ENCODE results near the gene THEM4. TPM values are rescaled to one million over a fixed set of nuclear protein-coding genes. Genes with fewer than 3 reads are reported as not detected.
"Not testable (repeated sequence)": the region's sequence is repeated elsewhere in the genome, so short reads cannot be mapped to it uniquely, and the experiment has no call there.

THEM4 gene
- total and polyA plus RNA-seq, 4 experiments from 2014 or later = 105 to 122 (median 109) TPM

GRCh38 chr1:151881479-151881878, 27.8 kb downstream of the THEM4 start:
- POLR2A ChIA-PET (ENCODE audit: partially characterized antibody) = interaction anchor here (1.1 to 1.7 kb wide), 4 partner anchors 9 to 427 kb away, joined by 3 to 6 read pairs (median 4); partner anchors contain the start of genes C2CD4D and THEM4
- no peak overlapping the region for H3K27ac ChIP-seq (ENCODE audit: low read depth, low read length)
- no peak for DNase-seq

GRCh38 chr1:151875419-151876097, 33.8 kb downstream of the THEM4 start:
- CTCF ChIA-PET (ENCODE audit: partially characterized antibody) = interaction anchor here (1.6 kb wide), 1 partner anchor 92 kb away, joined by 3 read pairs; no protein-coding TSS in a partner anchor
- Histone ChIP-seq H3K36me3 (ENCODE audit: insufficient read depth, low read length) (peaks cover 17% of the 10 kb centered on the region), H3K9me3 (ENCODE audit: control insufficient read depth in 1 of 2, low read length in 2 of 2) (no peaks in the 10 kb centered on the region), H3K27ac (ENCODE audit: low read depth, low read length) (no peak overlapping the region), H3K4me3 (ENCODE audit: low read length in 2 of 2) (no peak overlapping the region), H3K27me3 (ENCODE audit: insufficient read depth, low read length) (no peaks in the 10 kb centered on the region), H3K4me1 (ENCODE audit: insufficient read depth, low read length) (peaks cover 6% of the 10 kb centered on the region)
- POLR2A ChIA-PET (ENCODE audit: partially characterized antibody) = interaction anchor here (0.9 to 1.2 kb wide), 2 partner anchors 15 to 30 kb away, joined by 4 to 5 read pairs; no protein-coding TSS in a partner anchor
- Mint-ChIP-seq H3K27me3 (no peaks in the 10 kb centered on the region), H3K36me3 (peaks cover 32 to 44% of the 10 kb centered on the region in 2 donors), H3K27ac (peak overlapping the region in 6 of 7 donors; percentile 18 to 70 (median 59)), H3K4me3 (no peak overlapping the region), H3K9me3 (no peaks in the 10 kb centered on the region), H3K4me1 (peaks cover 11 to 22% (median 19%) of the 10 kb centered on the region in 4 donors)
- no peak for DNase-seq
- intact Hi-C loops (cut with micrococcal nuclease) = no loop called here

More at GRCh38 chr1:151881479-151881878, 27.8 kb downstream of the THEM4 start:
- H3K4me1 Mint-ChIP-seq = peaks cover 0 to 6% (median 2%) of the 10 kb centered on the region in 4 donors
- peaks cover 29 to 33% of the 10 kb centered on the region in 2 donors for H3K36me3 Mint-ChIP-seq
- no peaks in the 10 kb centered on the region for H3K27me3 Mint-ChIP-seq
- H3K4me1 ChIP-seq (ENCODE audit: insufficient read depth, low read length) = no peaks in the 10 kb centered on the region
- H3K9me3 Mint-ChIP-seq = no peaks in the 10 kb centered on the region
- no peaks in the 10 kb centered on the region for H3K9me3 ChIP-seq (ENCODE audit: control insufficient read depth in 1 of 2, low read length in 2 of 2)
- H3K4me3 Mint-ChIP-seq = no peak overlapping the region
- no peak overlapping the region for H3K4me3 ChIP-seq (ENCODE audit: low read length in 2 of 2)
- CTCF ChIA-PET (ENCODE audit: partially characterized antibody) = interaction anchor here (1.1 to 1.9 kb wide), 8 partner anchors 16 to 123 kb away, joined by 3 to 6 read pairs (median 5); partner anchors contain the start of gene THEM4
- H3K27ac Mint-ChIP-seq = peak overlapping the region in 3 of 7 donors; percentile 4 to 68 (median 38)
- intact Hi-C loops (cut with micrococcal nuclease) = no loop called here
- peaks cover 3% of the 10 kb centered on the region for H3K36me3 ChIP-seq (ENCODE audit: insufficient read depth, low read length)
- H3K27me3 ChIP-seq (ENCODE audit: insufficient read depth, low read length) = no peaks in the 10 kb centered on the region

GRCh38 chr1:151872776-151873175, 36.5 kb downstream of the THEM4 start:
- intact Hi-C loops (cut with micrococcal nuclease); DNase-seq; POLR2A ChIA-PET (ENCODE audit: partially characterized antibody); CTCF ChIA-PET (ENCODE audit: partially characterized antibody); H3K27me3 Mint-ChIP-seq; H3K4me3 Mint-ChIP-seq; H3K9me3 ChIP-seq (ENCODE audit: control insufficient read depth in 1 of 2, low read length in 2 of 2); H3K9me3 Mint-ChIP-seq; H3K27me3 ChIP-seq (ENCODE audit: insufficient read depth, low read length); H3K27ac ChIP-seq (ENCODE audit: low read depth, low read length); H3K4me3 ChIP-seq (ENCODE audit: low read length in 2 of 2); H3K4me1 ChIP-seq (ENCODE audit: insufficient read depth, low read length): not testable (repeated sequence)
- Mint-ChIP-seq H3K4me1 (peaks cover 13 to 30% (median 18%) of the 10 kb centered on the region in 4 donors), H3K27ac (peak overlapping the region in 6 of 7 donors; percentile 25 to 74 (median 47)), H3K36me3 (peaks cover 32 to 38% of the 10 kb centered on the region in 2 donors)
- H3K36me3 ChIP-seq (ENCODE audit: insufficient read depth, low read length) = peaks cover 17% of the 10 kb centered on the region

- ChIA-PET CTCF (ENCODE audit: partially characterized antibody) (interaction anchor here (0.6 to 1.4 kb wide), 2 partner anchors 31 to 124 kb away, joined by 3 to 6 read pairs; no protein-coding TSS in a partner anchor), POLR2A (ENCODE audit: partially characterized antibody) (interaction anchor here (0.6 kb wide), 1 partner anchor 29 kb away, joined by 3 read pairs; no protein-coding TSS in a partner anchor)
- no peaks in the 10 kb centered on the region for H3K9me3 Mint-ChIP-seq
Observed at GRCh38 chr1:151871284-151872030, 37.9 kb downstream of the THEM4 start.

GRCh38 chr1:151868486-151868885, 40.8 kb downstream of the THEM4 start:
- H3K27me3 Mint-ChIP-seq = peaks cover 0 to 2% of the 10 kb centered on the region in 2 donors
- no peaks in the 10 kb centered on the region for H3K9me3 ChIP-seq (ENCODE audit: control insufficient read depth in 1 of 2, low read length in 2 of 2)
- CTCF ChIA-PET (ENCODE audit: partially characterized antibody) = interaction anchor here (0.6 kb wide), 1 partner anchor 411 kb away, joined by 3 read pairs; no protein-coding TSS in a partner anchor
- peaks cover 0 to 8% (median 1%) of the 10 kb centered on the region in 4 donors for H3K4me1 Mint-ChIP-seq
- no peak for DNase-seq
- no peak overlapping the region for H3K27ac Mint-ChIP-seq
- H3K9me3 Mint-ChIP-seq = no peaks in the 10 kb centered on the region
- no peak overlapping the region for H3K27ac ChIP-seq (ENCODE audit: low read depth, low read length)
- no peak overlapping the region for H3K4me3 Mint-ChIP-seq
- no peak overlapping the region for H3K4me3 ChIP-seq (ENCODE audit: low read length in 2 of 2)
- POLR2A ChIA-PET (ENCODE audit: partially characterized antibody) = no interaction called here
- intact Hi-C loops (cut with micrococcal nuclease) = no loop called here
- no peaks in the 10 kb centered on the region for H3K27me3 ChIP-seq (ENCODE audit: insufficient read depth, low read length)
- H3K4me1 ChIP-seq (ENCODE audit: insufficient read depth, low read length) = no peaks in the 10 kb centered on the region
- H3K36me3 ChIP-seq (ENCODE audit: insufficient read depth, low read length) = peaks cover 2% of the 10 kb centered on the region
- peaks cover 7 to 10% of the 10 kb centered on the region in 2 donors for H3K36me3 Mint-ChIP-seq

More at GRCh38 chr1:151871284-151872030, 37.9 kb downstream of the THEM4 start:
- H3K9me3 ChIP-seq (ENCODE audit: control insufficient read depth in 1 of 2, low read length in 2 of 2) = no peaks in the 10 kb centered on the region
- no peak overlapping the region for H3K27ac ChIP-seq (ENCODE audit: low read depth, low read length)
- peak overlapping the region in 3 of 7 donors; percentile 10 to 57 (median 24) for H3K27ac Mint-ChIP-seq
- no peak for DNase-seq
- no peak overlapping the region for H3K4me3 ChIP-seq (ENCODE audit: low read length in 2 of 2)
- H3K27me3 Mint-ChIP-seq = no peaks in the 10 kb centered on the region
- no peak overlapping the region for H3K4me3 Mint-ChIP-seq
- H3K36me3 Mint-ChIP-seq = peaks cover 25 to 31% of the 10 kb centered on the region in 2 donors
- no peaks in the 10 kb centered on the region for H3K27me3 ChIP-seq (ENCODE audit: insufficient read depth, low read length)
- H3K36me3 ChIP-seq (ENCODE audit: insufficient read depth, low read length) = peaks cover 17% of the 10 kb centered on the region
- intact Hi-C loops (cut with micrococcal nuclease) = no loop called here
- peaks cover 11 to 30% (median 18%) of the 10 kb centered on the region in 4 donors for H3K4me1 Mint-ChIP-seq
- H3K4me1 ChIP-seq (ENCODE audit: insufficient read depth, low read length) = peaks cover 6% of the 10 kb centered on the region

GRCh38 chr1:151867765-151868411, 41.4 kb downstream of the THEM4 start:
- DNase-seq = no peak
- ChIA-PET CTCF (ENCODE audit: partially characterized antibody) (no interaction called here), POLR2A (ENCODE audit: partially characterized antibody) (interaction anchor here (1.0 kb wide), 1 partner anchor 11 kb away, joined by 4 read pairs; no protein-coding TSS in a partner anchor)
- Mint-ChIP-seq H3K36me3 (peaks cover 1 to 4% of the 10 kb centered on the region in 2 donors), H3K4me1 (peaks cover 0 to 8% (median 1%) of the 10 kb centered on the region in 4 donors), H3K4me3 (no peak overlapping the region), H3K27me3 (peaks cover 0 to 2% of the 10 kb centered on the region in 2 donors), H3K9me3 (no peaks in the 10 kb centered on the region), H3K27ac (no peak overlapping the region)
- H3K27ac ChIP-seq (ENCODE audit: low read depth, low read length) = no peak overlapping the region
- intact Hi-C loops (cut with micrococcal nuclease) = no loop called here
- no peak overlapping the region for H3K4me3 ChIP-seq (ENCODE audit: low read length in 2 of 2)
- no peaks in the 10 kb centered on the region for H3K36me3 ChIP-seq (ENCODE audit: insufficient read depth, low read length)
- no peaks in the 10 kb centered on the region for H3K27me3 ChIP-seq (ENCODE audit: insufficient read depth, low read length)
- H3K4me1 ChIP-seq (ENCODE audit: insufficient read depth, low read length) = no peaks in the 10 kb centered on the region
- no peaks in the 10 kb centered on the region for H3K9me3 ChIP-seq (ENCODE audit: control insufficient read depth in 1 of 2, low read length in 2 of 2)
